ENCODE data around the gene LRRTM3. TPM values are rescaled to one million over a fixed set of nuclear protein-coding genes. Genes with fewer than 3 reads are reported as not detected.

The LRRTM3 gene
- total and polyA plus RNA-seq, 2 experiments from 2014 or later = not detected

GRCh38 chr10:66927971-66928770, 2.3 kb downstream of the LRRTM3 start:
- in situ Hi-C loops (cut with MboI) = no loop called here
- no peak overlapping the region for H3K9ac ChIP-seq
- peak; percentile 23 for DNase-seq

GRCh38 chr10:66928776-66929175, 2.9 kb downstream of the LRRTM3 start:
- Histone ChIP-seq H3K9ac (no peak overlapping the region), H3K4me3 (no peak overlapping the region), H3K27me3 (replicated peaks; ENCODE audit: insufficient read depth) (peaks cover 31% of the 10 kb centered on the region), H3K79me2 (ENCODE audit: insufficient read depth) (no peaks in the 10 kb centered on the region), H3K9me3 (ENCODE audit: low read depth) (no peaks in the 10 kb centered on the region), H3K9me2 (ENCODE audit: insufficient read depth) (no peaks in the 10 kb centered on the region), H3K27ac (no peak overlapping the region), H3F3A (ENCODE audit: insufficient read depth) (no peaks in the 10 kb centered on the region), H2AFZ (no peak overlapping the region), H3K36me3 (ENCODE audit: low read depth) (no peaks in the 10 kb centered on the region), H4K20me1 (ENCODE audit: insufficient read depth) (no peaks in the 10 kb centered on the region), H3K4me2 (ENCODE audit: unreplicated experiment) (no peak overlapping the region), H3K4me1 (ENCODE audit: insufficient read depth) (no peaks in the 10 kb centered on the region)
- no peak for TF ChIP-seq EZH2phosphoT487 (IDR thresholded peaks at IDR 0.05; ENCODE audit: insufficient read depth, low read depth)
- TF ChIP-seq EZH2 (IDR thresholded peaks at IDR 0.05; ENCODE audit: insufficient read depth, poor library complexity, severe bottlenecking) = no peak
- in situ Hi-C loops (cut with MboI) = no loop called here
- 19 to 26% methylated on average over 3 of the region's 3 CpGs for WGBS, 2 experiments (ENCODE audit: low coverage in 1 of 2, low lambda C conversion rate in 2 of 2, missing lambda C conversion rate in 2 of 2)
- DNase-seq = no peak

More at GRCh38 chr10:66927971-66928770, 2.3 kb downstream of the LRRTM3 start:
- Histone ChIP-seq H3K4me2 (ENCODE audit: unreplicated experiment) (no peak overlapping the region), H3K79me2 (ENCODE audit: insufficient read depth) (no peaks in the 10 kb centered on the region), H3F3A (ENCODE audit: insufficient read depth) (no peaks in the 10 kb centered on the region), H3K27me3 (replicated peaks; ENCODE audit: insufficient read depth) (peaks cover 31% of the 10 kb centered on the region), H3K27ac (no peak overlapping the region), H3K4me3 (no peak overlapping the region), H2AFZ (no peak overlapping the region), H3K9me3 (ENCODE audit: low read depth) (no peaks in the 10 kb centered on the region), H4K20me1 (ENCODE audit: insufficient read depth) (no peaks in the 10 kb centered on the region), H3K36me3 (ENCODE audit: low read depth) (no peaks in the 10 kb centered on the region), H3K9me2 (ENCODE audit: insufficient read depth) (no peaks in the 10 kb centered on the region), H3K4me1 (ENCODE audit: insufficient read depth) (no peaks in the 10 kb centered on the region)
- no peak for TF ChIP-seq EZH2 (IDR thresholded peaks at IDR 0.05; ENCODE audit: insufficient read depth, poor library complexity, severe bottlenecking)
- no peak for TF ChIP-seq EZH2phosphoT487 (IDR thresholded peaks at IDR 0.05; ENCODE audit: insufficient read depth, low read depth)
- 6 to 7% methylated on average over 30 of the region's 30 CpGs for WGBS, 2 experiments (ENCODE audit: low coverage in 1 of 2, low lambda C conversion rate in 2 of 2, missing lambda C conversion rate in 2 of 2)

- DNase-seq = no peak
- WGBS, 2 experiments (ENCODE audit: low coverage in 1 of 2, low lambda C conversion rate in 2 of 2, missing lambda C conversion rate in 2 of 2) = 16 to 17% methylated on average over 5 of the region's 5 CpGs
- in situ Hi-C loops (cut with MboI) = no loop called here
- Histone ChIP-seq H3K36me3 (ENCODE audit: low read depth) (no peaks in the 10 kb centered on the region), H3K9me3 (ENCODE audit: low read depth) (no peaks in the 10 kb centered on the region), H3K9ac (no peak overlapping the region), H3K27ac (no peak overlapping the region), H3K4me2 (ENCODE audit: unreplicated experiment) (no peak overlapping the region), H3K79me2 (ENCODE audit: insufficient read depth) (no peaks in the 10 kb centered on the region), H3K4me3 (no peak overlapping the region), H3K4me1 (ENCODE audit: insufficient read depth) (no peaks in the 10 kb centered on the region), H2AFZ (no peak overlapping the region), H3K27me3 (replicated peaks; ENCODE audit: insufficient read depth) (peaks cover 31% of the 10 kb centered on the region), H3K9me2 (ENCODE audit: insufficient read depth) (no peaks in the 10 kb centered on the region), H4K20me1 (ENCODE audit: insufficient read depth) (no peaks in the 10 kb centered on the region), H3F3A (ENCODE audit: insufficient read depth) (no peaks in the 10 kb centered on the region)
- no peak for TF ChIP-seq EZH2phosphoT487 (IDR thresholded peaks at IDR 0.05; ENCODE audit: insufficient read depth, low read depth)
- no peak for TF ChIP-seq EZH2 (IDR thresholded peaks at IDR 0.05; ENCODE audit: insufficient read depth, poor library complexity, severe bottlenecking)
Observed at GRCh38 chr10:66929375-66929774, 3.5 kb downstream of the LRRTM3 start.

- Histone ChIP-seq H3K9me2 (ENCODE audit: insufficient read depth) (no peaks in the 10 kb centered on the region), H3K9ac (no peak overlapping the region)
- 29 to 31% methylated on average over 5 of the region's 5 CpGs for whole genome bisulfite sequencing, 2 experiments (ENCODE audit: low coverage in 1 of 2, low lambda C conversion rate in 2 of 2, missing lambda C conversion rate in 2 of 2)
Observed at GRCh38 chr10:66931340-66931948, 5.6 kb downstream of the LRRTM3 start.

More at GRCh38 chr10:66931340-66931948, 5.6 kb downstream of the LRRTM3 start:
- no peak for TF ChIP-seq EZH2 (IDR thresholded peaks at IDR 0.05; ENCODE audit: insufficient read depth, poor library complexity, severe bottlenecking)
- Histone ChIP-seq H3F3A (ENCODE audit: insufficient read depth) (no peaks in the 10 kb centered on the region), H2AFZ (no peak overlapping the region), H4K20me1 (ENCODE audit: insufficient read depth) (no peaks in the 10 kb centered on the region), H3K36me3 (ENCODE audit: low read depth) (no peaks in the 10 kb centered on the region), H3K4me1 (ENCODE audit: insufficient read depth) (no peaks in the 10 kb centered on the region), H3K9me3 (ENCODE audit: low read depth) (no peaks in the 10 kb centered on the region), H3K27me3 (replicated peaks; ENCODE audit: insufficient read depth) (peaks cover 28% of the 10 kb centered on the region), H3K4me2 (ENCODE audit: unreplicated experiment) (no peak overlapping the region), H3K4me3 (no peak overlapping the region), H3K27ac (no peak overlapping the region), H3K79me2 (ENCODE audit: insufficient read depth) (no peaks in the 10 kb centered on the region)
- peak; percentile 62 for DNase-seq
- in situ Hi-C loops (cut with MboI) = no loop called here

All from GM23248 (cell line).